ENCODE results near the gene GFER.
"Not testable (repeated sequence)": the region's sequence is repeated elsewhere in the genome, so short reads cannot be mapped to it uniquely, and the experiment has no call there.

Gene GFER

GRCh38 chr16:2005646-2006045 is 21.7 kb downstream of the GFER start:
- DNase-seq (ENCODE audit: low read depth in 2 of 2) = no peak

GRCh38 chr16:2006317-2006716 is 22.3 kb downstream of the GFER start:
- DNase-seq (ENCODE audit: low read depth in 2 of 2) = no peak

- no peak for DNase-seq (ENCODE audit: low read depth in 2 of 2)
These were observed 23.3 kb downstream of the GFER start for GRCh38 chr16:2007081-2007836.

- no peak for DNase-seq (ENCODE audit: low read depth in 2 of 2)
These were observed 24.1 kb downstream of the GFER start for GRCh38 chr16:2008009-2008526.

- DNase-seq (ENCODE audit: low read depth in 2 of 2) = no peak
These were observed 24.7 kb downstream of the GFER start for GRCh38 chr16:2008631-2009163.

- no peak for DNase-seq (ENCODE audit: low read depth in 2 of 2)
These were observed 25.2 kb downstream of the GFER start for GRCh38 chr16:2009164-2009711.

- peak; percentile 50 to 78 for DNase-seq (ENCODE audit: low read depth in 2 of 2)
These were observed 26.0 kb downstream of the GFER start, which contains the start of gene ZNF598 for GRCh38 chr16:2009791-2010510. ZNF598 (minus strand) TSS chr16:2009821.

- DNase-seq (ENCODE audit: low read depth in 2 of 2) = not testable (repeated sequence)
These were observed 27.7 kb downstream of the GFER start for GRCh38 chr16:2011726-2012125.

GRCh38 chr16:2013527-2013926 is 29.5 kb downstream of the GFER start:
- no peak for DNase-seq (ENCODE audit: low read depth in 2 of 2)

- no peak for DNase-seq (ENCODE audit: low read depth in 2 of 2)
These were observed 31.3 kb downstream of the GFER start for GRCh38 chr16:2015117-2015946.

GRCh38 chr16:2015947-2016208 is 31.9 kb downstream of the GFER start:
- DNase-seq (ENCODE audit: low read depth in 2 of 2) = no peak

- no peak for DNase-seq (ENCODE audit: low read depth in 2 of 2)
These were observed 32.5 kb downstream of the GFER start for GRCh38 chr16:2016407-2016922.

- no peak for DNase-seq (ENCODE audit: low read depth in 2 of 2)
These were observed 35.5 kb downstream of the GFER start, which contains the start of gene NPW for GRCh38 chr16:2019518-2019920. NPW (plus strand) TSS chr16:2019785.

GRCh38 chr16:2019921-2020831 is 36.2 kb downstream of the GFER start:
- no peak for DNase-seq (ENCODE audit: low read depth in 2 of 2)

GRCh38 chr16:2022723-2023091 is 38.7 kb downstream of the GFER start:
- no peak for DNase-seq (ENCODE audit: low read depth in 2 of 2)

GRCh38 chr16:2023092-2024031 is 39.4 kb downstream of the GFER start:
- peak; percentile 85 to 88 for DNase-seq (ENCODE audit: low read depth in 2 of 2)

GRCh38 chr16:2024032-2024420 is 40.0 kb downstream of the GFER start:
- DNase-seq (ENCODE audit: low read depth in 2 of 2) = no peak

- DNase-seq (ENCODE audit: low read depth in 2 of 2) = no peak
These were observed 41.3 kb downstream of the GFER start for GRCh38 chr16:2025251-2025650.

- no peak for DNase-seq (ENCODE audit: low read depth in 2 of 2)
These were observed 42.0 kb downstream of the GFER start for GRCh38 chr16:2025878-2026460.

Measured in stimulated activated CD8-positive, alpha-beta memory T cell treated with anti-CD3 and anti-CD28 coated beads, Interleukin-7, amount 100 ng/mL, for 4 hours (primary cell).